Measurements from ENCODE around the gene KIRREL3.
A peak's percentile ranks its signal among the peaks of the same experiment; 100 is the strongest.

The KIRREL3 gene

GRCh38 chr11:126592496-126593410, 407.8 kb downstream of the KIRREL3 start:
- no peak for DNase-seq

GRCh38 chr11:126591966-126592489, 408.5 kb downstream of the KIRREL3 start:
- DNase-seq, result no peak

DNA sequence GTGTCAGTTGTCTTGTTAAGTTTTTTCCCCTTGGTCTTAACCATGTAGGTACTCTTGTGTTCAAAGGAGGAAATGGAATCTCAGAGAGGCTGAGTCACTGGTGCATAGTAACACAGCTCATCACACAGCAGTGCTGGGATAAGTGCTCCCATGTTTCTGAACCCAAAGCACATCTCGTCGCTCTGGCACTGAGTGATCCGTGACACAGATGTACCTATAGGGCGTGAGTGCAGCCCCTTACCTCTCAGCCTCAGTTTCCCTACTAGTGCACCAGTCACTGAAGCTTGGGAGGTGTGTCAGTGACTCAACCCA, 411.1 kb downstream of the KIRREL3 start:
- DNase-seq, result no peak

DNA sequence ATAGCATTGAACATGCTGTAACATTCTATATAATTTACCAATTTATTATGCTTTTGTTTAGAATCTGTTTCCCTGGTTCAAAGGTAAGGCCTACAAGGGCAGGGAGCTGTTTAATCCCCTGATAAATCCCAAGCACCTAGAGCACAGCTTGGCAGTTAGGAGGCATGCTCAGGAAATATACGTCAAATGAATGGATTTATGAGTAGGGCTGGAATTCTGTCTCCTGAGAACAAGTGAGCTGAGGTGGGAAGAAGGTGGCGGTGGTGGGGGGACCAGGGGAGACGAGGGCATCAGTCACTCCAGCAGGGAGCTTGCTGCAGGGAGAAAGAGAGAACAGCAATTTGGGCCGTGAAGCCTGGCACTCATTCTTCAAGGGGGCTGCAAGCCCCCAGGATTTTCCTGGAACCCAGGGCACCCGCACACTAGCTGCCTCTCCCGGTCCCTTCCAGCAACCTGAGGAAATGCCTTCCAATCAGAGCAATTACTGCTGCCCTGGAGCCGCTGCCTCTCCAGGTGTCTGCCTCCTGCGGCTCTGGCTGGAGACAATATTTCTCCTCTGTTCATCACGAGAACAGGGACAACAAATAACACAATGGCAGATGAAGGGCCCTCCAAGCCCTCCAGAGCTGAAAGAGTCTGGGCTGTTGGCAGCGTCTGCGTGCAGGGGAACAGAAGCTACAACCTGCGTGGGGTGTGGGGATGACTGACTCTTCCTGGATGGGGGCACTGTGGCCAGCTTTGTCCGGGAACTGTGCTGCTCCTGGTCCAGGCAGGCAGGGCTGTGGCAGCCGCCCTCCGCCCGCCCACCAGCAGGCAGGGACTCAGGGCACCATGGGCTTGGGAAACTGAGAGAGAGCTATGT, 411.7 kb downstream of the KIRREL3 start:
- no peak for DNase-seq

DNA sequence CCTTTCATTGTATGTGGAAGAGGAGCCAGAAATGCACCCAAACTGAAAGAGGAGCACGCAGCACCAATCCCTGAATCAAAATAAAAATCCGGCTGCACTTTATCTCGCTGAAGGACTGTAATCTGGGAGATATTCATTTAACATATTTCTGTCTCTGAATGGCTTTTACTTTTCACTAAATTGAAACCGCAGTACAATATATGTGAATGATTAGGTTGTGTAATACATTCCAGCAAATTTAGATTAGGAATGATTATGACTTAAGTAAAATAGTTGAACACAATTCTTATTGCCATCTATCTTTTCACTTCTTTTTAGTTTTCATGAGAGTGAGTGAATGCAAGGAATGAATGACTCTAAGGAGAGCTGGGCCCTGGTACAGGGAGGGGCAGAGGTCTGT, 413.0 kb downstream of the KIRREL3 start:
- no peak for DNase-seq

GRCh38 chr11:126585774-126586491, 414.6 kb downstream of the KIRREL3 start:
- DNase-seq, result peak; percentile 81

GRCh38 chr11:126585388-126585773, 415.2 kb downstream of the KIRREL3 start:
- DNase-seq, result no peak

GRCh38 chr11:126583594-126584427, 416.8 kb downstream of the KIRREL3 start:
- no peak for DNase-seq

DNA sequence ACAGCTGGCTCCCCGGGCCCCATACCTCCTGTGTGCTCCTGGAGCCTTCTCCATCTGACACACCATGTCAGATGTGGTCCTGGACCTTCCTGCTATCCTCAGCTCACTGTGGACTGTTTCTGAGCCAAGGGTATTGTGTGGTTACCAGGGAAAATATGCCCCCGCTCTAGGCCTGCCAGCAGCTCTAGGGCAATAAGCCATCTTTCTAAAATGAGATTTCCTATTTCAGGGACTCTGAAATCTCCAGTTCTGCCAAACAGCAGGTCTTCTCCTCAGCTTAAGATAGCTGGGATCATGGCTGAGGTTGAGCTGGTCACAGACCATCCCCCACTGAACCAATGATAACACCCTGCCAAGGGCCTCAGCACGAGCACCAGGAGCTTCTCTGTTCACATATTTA, 417.5 kb downstream of the KIRREL3 start:
- no peak for DNase-seq

DNA sequence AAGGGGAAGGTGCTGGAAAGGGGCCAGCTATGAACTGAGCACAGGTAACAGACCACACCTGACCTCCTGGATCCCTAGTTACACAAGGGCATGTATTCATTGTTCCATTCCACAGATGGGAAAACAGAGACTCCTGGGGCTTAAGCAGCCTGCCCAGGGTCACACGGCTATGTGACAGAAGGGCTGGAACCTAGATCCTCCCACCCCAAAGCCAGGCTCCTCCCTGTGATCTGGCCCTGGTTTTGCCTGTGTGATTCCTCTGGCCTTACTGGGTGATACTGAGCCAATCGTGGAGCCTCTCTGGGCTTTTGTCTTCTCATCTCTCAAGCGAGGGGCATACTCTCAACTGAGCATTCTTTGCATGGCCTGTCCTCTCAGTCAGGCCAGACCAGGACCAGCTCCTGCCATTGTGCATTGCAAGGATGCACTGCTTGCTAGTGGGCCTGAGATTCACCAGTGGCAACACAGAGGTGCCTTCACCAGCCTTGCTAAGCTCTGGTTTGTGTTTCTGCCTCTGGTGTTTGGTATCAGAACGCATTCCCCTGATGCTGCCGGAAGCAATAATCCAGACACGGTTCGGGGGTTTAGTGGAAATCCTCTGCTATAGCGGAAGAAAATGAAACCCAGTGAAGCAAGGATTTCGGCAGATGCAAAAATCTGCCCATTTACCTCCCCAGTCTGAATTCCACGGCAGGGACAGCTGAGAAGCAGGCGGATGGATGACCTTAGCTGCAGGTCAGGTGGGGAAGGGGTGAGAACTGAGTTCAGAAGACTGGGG, 418.5 kb downstream of the KIRREL3 start:
- no peak for DNase-seq

DNA sequence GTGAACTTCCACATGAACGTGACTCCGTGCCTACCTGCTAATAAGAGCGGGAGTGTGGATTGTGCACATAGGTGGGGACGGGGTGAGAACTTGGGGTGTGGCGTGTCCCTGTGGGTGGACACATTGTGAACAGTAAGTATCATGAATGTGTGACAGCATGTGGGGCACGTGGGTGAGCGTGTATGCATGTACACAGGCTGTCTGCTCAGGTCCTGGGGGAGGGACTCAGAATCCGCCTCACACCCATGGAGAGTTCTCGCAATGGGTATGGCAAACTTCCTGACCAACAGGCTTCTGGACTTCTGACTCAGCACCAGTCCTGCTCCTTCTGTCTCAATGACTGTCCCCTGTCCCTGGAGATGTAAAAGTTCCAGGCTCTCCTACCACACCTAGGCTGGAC, 422.1 kb downstream of the KIRREL3 start:
- DNase-seq, result no peak

GRCh38 chr11:126578021-126578420, 422.5 kb downstream of the KIRREL3 start:
- no peak for DNase-seq

GRCh38 chr11:126575849-126576248, 424.7 kb downstream of the KIRREL3 start:
- DNase-seq, result no peak

- no peak for DNase-seq
Observed at GRCh38 chr11:126573325-126573978, 427.1 kb downstream of the KIRREL3 start.

DNA sequence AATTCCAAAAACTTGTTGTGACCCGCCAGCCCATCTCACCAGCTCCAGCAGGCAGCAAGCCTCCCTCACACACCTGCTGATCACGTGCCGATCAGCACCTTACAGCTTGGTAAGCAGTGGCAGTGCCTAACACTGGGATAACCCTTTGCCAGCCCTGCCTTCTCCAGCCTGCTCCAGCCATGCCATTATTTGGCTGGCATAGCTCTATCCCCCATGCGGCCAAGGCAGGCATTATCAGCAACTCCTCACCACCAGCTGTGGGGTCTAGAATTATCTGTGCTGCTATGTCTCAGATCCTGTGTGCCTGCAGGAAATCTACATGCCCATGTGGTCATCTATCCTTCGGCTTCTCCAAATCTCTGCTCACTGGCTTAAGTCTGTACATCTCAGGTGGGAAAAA, 430.1 kb downstream of the KIRREL3 start:
- no peak for DNase-seq

- DNase-seq, result no peak
Observed at GRCh38 chr11:126567419-126567818, 433.2 kb downstream of the KIRREL3 start.

DNA sequence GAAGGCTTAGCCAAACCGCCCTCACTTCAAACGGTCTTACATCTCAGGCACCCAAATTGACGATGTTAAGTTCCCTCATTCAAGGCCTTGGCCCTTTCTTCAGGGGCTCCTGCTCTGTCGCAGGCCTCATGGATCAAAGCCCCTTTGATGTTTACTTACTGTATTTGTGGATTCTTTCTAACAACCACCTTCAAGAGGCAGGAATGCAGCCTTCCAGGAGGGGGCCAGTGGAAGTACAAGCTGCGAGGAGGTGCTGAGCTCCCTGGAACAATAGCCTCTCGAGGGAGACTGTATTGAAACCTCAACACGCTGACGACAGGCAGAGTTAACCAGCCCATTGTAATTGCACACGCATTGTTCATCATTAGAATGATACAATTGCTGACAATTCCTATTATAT, 436.0 kb downstream of the KIRREL3 start:
- DNase-seq, result no peak

GRCh38 chr11:126561327-126561893, 439.2 kb downstream of the KIRREL3 start:
- no peak for DNase-seq

GRCh38 chr11:126560221-126560620, 440.3 kb downstream of the KIRREL3 start:
- DNase-seq, result no peak

Data from NCI-H1694 (cell line).